ENCODE results near the gene CHTOP.
"Not testable (repeated sequence)": the region's sequence is repeated elsewhere in the genome, so short reads cannot be mapped to it uniquely, and the experiment has no call there.

Gene CHTOP

DNA sequence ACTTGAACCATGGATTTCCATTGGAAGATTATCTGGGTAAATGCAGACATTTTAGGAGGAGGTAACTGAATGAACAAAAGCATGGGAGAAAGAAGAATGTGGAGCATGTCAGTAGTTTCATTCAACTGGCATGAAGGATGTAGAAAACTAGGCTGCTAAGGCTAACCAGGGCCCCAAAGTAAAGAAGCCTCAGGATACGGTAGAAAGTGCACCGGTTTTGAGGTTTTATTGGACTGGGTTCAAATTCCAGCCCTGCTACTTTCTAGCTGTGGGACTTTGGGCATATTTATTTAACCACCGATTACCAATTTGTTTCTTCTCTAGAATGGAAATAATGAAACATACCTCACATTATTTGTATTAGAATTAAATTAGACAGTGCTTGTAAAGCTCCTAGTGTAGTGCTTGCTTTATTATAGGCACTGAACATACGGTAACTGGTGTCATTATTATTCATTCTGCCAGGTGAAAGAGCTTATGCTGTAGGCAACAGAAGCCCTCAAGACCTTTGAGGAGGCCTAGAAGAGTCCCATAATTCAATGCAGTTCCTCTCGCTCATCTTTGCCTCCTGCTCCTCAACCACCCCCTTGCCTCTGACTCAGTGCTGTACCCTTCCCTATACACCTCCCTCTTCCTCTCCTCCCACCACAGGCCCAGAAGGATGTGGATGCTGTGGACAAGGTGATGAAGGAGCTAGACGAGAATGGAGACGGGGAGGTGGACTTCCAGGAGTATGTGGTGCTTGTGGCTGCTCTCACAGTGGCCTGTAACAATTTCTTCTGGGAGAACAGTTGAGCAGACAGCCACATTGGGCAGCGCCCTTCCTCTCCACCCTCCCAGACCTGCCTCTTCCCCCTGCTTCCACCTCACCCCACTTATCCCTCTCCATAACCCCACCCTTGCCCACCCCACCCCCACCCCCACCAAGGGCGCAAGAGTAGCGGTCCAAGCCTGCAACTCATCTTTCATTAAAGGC, 2.5 kb upstream of the CHTOP start:
- no peak for DNase-seq (ENCODE audit: low read depth in 1 of 2, low spot score in 1 of 2)

DNA sequence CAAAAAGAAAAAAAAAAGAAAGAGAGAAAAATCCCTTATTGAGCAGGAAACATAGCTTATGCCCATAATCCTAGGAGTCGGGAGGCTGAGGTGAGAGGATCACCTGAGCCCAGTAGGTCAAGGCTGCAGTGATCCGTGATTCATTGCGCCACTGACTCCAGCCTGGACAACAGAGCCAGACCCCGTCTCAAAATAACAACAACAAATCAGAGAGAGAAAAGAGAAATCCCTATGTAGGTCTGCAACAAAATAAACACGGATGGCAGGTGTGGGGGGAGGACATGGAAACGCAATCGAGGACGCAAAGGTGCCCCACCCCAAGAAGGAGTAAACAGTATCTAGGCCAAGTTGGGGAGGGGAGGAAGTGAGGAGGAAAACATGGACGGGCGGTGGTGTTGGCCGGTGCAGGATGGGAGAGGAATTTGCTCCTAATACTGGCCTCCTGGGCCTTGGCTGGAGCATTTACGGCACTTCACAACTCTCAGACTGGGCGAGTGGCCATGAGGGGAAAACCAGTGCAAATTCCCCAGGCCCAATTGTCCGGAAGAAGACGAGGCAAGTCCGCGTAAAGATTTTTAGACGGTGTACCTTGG, 609 bp upstream of the CHTOP start:
- no peak for DNase-seq (ENCODE audit: low read depth in 1 of 2, low spot score in 1 of 2)

DNA sequence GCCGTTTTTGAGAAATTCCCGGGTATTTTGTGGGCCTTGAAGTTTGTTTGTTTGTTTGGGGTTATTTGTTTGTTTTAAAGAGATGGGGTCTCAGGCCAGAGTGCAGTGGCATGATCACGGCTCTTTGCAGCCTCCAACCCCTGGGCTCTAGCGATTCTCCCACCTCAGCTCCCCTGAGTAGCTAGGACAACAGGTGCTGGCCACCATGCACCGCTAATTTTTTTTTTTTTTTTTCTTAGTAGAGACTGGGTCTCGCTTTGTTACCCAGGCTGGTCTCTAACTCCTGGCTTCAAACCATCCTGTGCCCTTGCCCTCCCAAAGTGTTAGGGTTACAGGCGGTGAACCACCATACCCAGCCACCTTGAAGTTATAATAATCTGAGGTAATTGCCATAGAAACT, 2.0 kb downstream of the CHTOP start:
- no peak for DNase-seq (ENCODE audit: low read depth in 1 of 2, low spot score in 1 of 2)

DNA sequence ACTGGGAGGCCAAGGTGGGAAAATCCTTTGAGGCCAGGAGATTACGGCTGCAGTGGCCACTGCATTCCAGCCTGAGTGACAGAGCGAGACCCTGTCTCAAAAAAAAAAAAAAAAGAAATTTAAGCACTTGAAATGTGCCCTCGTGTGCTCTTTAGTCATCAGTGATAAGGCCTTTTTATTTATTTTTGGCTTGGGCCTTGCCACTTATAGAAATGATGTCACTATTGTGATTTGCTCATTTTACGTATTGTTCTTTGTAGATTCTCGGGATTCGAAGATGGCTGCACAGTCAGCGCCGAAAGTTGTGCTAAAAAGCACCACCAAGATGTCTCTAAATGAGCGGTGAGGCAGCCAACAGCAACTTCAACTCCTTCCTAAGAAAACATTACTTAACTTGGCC, 2.4 kb downstream of the CHTOP start:
- DNase-seq (ENCODE audit: low read depth in 1 of 2, low spot score in 1 of 2) = no peak

DNA sequence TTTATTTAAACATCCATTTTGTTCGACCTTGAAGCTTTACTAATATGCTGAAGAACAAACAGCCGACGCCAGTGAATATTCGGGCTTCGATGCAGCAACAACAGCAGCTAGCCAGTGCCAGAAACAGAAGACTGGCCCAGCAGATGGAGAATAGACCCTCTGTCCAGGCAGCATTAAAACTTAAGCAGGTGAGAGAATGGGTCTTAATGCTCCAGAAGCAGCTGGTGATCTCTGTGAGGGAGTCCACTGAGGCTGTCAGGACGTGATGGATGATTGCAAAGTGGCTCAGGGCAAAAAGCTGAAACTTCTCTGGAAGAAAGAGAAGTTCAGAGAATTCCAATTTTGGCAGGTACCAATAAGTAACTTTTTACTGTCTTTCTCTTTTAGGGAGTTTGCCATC, 4.4 kb downstream of the CHTOP start:
- no peak for DNase-seq (ENCODE audit: low read depth in 1 of 2, low spot score in 1 of 2)

DNA sequence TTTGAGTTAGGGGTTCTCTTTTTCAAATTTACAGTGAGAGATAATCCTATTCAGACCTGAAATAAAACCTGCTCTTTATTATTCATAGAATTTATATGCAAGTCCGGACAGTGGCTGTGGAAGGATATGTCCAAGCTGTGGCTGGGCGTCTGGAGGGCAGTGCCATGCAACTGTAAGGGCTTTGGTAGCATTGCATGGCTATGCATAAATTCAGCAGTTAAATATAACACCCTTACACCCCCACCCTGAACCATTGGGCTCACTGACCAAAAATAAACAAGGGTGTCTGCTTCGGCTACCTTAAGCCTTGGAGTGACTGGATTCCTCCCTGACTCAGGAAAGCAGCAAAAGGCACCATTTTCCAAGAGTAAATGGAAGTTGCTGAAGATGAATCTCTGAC, 5.4 kb downstream of the CHTOP start:
- no peak for DNase-seq (ENCODE audit: low read depth in 1 of 2, low spot score in 1 of 2)

DNA sequence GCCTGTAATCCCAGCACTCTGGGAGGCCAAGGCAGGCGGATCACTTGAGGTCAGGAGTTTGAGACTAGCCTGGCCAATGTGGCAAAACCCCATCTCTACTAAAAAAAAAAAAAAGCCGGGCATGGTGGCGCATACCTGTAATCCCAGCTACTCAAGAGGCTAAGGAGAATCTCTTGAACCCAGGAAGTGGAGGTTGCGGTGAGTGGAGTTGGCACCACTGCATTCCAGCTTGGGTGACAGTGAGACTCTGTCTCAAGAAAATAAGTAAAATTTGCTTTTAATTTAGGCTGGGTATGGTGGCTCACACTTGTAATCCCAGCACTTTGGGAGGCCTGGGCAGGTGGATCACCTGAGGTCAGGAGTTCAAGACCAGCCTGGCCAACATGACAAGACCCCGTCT, 6.3 kb downstream of the CHTOP start:
- DNase-seq (ENCODE audit: low read depth in 1 of 2, low spot score in 1 of 2) = not testable (repeated sequence)

DNA sequence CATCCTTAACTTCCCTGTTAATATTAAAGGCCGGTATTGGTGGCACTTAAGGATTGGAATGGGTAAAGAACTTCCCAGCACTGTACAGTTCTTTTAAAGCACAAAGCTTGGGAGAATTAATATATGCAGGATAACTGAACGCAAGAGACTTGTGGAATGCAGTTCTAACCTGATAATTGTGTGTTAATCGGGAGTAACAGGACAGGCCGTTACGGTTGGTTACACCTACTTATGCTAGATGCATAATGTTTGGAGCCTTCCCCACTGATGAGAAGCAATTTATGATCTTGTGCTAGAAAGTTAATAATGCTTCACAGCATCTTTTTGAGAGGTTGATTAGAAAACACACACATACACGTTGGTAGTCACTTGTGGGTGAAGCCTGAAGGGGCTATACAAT, 7.0 kb downstream of the CHTOP start:
- no peak for DNase-seq (ENCODE audit: low read depth in 1 of 2, low spot score in 1 of 2)

DNA sequence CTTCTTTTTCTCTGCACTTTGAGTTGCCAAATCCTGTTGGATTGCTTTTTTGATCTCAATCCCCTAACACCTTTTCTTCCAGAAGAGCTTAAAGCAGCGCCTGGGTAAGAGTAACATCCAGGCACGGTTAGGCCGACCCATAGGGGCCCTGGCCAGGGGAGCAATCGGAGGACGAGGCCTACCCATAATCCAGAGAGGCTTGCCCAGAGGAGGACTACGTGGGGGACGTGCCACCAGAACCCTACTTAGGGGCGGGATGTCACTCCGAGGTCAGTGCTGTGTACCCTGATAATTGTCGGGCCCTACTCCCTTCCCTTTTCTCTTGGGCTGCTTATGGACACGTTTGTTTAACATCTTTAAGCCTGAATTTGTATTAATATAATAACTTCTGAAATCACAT, 8.3 kb downstream of the CHTOP start:
- DNase-seq (ENCODE audit: low read depth in 1 of 2, low spot score in 1 of 2) = no peak

DNA sequence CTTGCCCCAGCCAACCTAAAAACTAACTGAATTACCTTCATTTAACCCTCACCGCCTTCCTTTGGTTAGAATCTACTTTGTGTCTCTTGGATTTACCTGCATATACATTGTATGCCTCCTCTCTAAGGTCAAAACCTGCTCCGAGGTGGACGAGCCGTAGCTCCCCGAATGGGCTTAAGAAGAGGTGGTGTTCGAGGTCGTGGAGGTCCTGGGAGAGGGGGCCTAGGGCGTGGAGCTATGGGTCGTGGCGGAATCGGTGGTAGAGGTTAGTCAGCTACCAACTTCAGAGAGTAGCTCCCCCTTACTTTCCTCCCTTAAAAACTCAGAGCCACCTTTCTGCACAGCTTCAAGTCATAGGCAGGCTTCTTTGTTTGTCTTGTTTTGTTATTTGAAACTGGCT, 9.2 kb downstream of the CHTOP start:
- DNase-seq (ENCODE audit: low read depth in 1 of 2, low spot score in 1 of 2) = no peak

DNA sequence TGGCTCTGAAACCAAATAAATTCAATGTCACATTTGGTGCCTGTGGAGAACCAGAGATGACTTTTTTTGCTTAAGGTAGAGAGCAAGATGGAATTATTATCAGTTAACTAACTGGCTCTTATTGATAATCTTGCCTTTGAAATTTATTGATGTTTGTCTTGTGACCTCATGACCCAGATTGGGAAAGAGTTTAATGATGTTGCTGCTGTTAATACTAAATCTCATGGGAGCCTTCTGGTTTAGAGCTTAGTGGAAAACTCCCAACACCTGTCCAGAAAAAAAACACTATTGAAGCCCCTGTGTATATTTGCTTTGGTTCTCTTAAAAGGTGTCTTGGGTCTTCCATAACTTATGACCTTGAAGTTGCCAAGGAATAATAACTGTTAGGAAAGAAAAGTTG, 9.9 kb downstream of the CHTOP start:
- no peak for DNase-seq (ENCODE audit: low read depth in 1 of 2, low spot score in 1 of 2)

DNA sequence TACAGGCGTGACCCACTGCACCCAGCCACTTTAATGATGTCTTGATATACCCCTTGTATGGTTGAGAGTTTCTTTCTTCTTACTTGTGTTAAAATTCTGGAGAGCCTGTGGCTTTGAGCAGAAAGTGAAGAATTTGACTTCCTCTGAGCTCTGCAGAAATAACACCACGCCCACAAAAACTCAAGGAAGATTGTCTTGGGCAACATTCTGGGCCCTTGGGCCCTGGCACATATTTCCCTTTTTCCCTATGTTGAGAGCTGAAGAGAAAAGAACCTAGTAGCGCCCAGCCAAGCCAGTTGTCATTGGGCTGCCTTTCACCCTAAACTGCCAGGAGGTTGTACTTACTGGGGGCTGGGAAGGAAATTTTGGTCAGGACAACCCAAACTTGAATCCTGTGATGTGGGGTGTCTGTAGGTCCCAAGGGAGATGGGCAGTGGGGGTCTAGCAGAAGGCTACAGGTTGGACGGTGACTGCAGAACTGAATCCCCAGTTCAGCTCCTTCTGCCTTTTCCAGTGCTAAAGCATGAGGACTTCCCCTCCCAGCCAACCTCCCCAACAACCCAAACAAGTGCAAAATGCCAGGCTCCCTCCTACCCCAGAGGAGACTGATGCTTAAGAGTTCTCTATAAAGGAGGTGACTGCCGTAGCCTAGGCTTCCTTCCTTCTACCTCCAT, 12.9 kb downstream of the CHTOP start:
- DNase-seq (ENCODE audit: low read depth in 1 of 2, low spot score in 1 of 2) = no peak

DNA sequence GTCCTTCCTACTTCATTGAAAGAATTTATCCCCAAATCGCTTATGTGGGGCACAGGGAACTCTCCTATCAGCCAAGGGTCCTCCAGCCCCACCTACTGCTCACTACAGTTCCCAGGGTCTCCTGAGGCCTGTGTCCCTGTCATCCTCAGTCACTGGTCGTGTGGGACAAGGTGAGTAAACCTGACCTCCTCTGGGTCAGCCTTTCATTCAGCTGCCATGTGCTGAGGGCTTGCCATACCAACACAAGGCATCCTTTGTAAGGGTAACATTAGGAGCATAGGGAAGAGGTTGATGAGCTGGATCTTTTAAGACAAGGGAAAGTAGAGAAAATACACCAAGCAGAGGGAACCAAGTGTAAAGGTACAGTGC, 13.5 kb downstream of the CHTOP start:
- DNase-seq (ENCODE audit: low read depth in 1 of 2, low spot score in 1 of 2) = no peak

DNA sequence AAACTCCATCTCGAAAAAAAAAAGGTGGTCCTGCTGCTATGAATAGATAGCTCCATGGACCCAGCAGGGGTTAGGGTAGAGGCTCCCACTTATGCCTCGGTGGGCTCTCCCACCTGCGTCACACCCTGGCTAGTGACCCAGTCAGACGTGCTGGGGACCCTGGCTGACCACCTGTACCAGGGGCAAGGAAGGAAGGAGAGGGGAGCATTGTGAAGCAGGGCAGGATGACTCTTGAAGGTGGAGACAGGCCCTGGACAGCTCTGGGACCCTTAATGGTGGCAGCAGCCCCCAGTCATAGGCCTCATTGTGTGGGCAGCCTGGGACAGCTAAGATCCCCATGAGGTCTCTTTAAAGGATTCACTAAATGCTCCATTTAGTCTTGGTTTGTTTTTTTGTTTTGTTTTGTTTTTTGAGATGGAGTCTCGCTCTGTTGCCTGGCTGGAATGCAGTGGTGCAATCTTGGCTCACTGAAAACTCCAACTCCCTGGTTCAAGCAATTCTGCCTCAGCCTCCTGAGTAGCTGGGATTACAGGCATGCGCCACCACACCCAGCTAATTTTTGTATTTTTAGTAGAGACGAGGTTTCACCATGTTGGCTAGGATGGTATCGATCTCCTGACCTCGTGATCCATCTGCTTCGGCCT, 14.3 kb downstream of the CHTOP start:
- no peak for DNase-seq (ENCODE audit: low read depth in 1 of 2, low spot score in 1 of 2)

DNA sequence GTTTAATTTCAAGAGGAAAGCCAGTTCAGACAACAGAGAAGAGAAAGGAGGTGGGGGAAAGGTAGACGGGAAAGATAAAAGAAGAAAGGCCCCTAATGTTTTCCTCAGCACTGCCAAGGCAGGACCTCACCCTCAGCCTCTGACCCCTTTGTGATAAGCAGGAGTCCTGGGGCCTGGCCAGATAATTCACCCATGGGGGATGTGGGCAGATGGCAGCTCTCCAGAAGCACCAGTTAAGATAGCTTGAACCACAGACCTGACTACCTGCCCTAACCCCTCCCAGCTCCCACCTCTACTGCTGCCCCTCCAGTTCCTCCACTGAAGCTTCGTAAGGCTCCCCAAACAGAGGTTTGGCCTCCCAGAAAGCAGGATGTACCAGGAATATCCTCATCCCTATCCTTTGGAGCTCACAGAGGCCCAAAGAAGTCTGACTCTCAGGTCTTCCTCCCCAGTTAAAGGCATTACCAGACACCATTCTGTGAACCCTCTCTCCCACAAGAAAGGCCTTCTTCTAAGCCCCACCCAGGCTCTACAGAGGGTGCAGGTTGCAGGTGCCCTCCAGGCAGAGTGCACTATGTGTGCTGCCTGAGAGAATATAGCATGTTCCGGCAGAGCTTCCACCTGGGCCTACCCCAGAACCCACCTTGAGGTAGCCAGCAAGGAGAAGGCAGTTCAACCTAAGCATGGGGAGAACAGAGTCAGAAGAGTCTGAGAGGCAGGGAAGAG, 15.4 kb downstream of the CHTOP start:
- no peak for DNase-seq (ENCODE audit: low read depth in 1 of 2, low spot score in 1 of 2)

DNA sequence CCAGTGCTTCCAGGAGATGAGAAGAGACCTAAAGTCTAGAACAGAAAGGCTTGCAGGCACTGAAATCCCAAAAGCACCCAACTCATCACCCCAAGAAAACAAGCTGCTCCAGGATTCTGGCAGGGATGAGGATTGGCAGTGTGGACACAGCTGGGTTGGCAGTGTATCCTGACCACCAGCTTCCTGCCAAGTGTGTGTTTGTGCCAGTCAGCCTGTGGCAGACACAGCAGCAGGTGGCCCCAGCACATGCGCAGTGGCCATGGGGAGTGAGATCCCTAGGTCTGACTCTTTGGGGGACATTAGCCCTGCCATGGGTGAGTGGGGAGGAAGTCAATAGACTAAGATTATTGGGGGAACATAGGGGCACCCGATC, 16.0 kb downstream of the CHTOP start:
- DNase-seq (ENCODE audit: low read depth in 1 of 2, low spot score in 1 of 2) = no peak

DNA sequence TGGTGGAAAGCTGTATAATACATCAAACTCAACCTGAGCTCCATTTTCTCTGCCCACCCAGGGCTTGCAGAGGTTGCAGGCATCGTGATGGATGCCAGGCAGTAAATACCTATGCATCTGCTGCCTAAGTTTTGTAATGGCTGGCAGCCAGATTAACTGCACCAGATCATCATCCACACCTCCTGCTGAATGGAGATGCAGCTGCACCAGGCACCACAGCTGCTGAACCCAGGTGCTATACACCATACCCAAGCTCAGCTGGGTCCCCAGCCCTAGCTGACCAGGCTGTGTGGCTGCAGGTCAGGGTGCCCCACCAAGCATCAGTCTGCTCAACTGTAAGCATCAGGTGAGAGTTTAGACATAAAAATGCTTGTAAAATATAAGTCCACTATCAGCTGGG, 17.9 kb downstream of the CHTOP start:
- no peak for DNase-seq (ENCODE audit: low read depth in 1 of 2, low spot score in 1 of 2)

DNA sequence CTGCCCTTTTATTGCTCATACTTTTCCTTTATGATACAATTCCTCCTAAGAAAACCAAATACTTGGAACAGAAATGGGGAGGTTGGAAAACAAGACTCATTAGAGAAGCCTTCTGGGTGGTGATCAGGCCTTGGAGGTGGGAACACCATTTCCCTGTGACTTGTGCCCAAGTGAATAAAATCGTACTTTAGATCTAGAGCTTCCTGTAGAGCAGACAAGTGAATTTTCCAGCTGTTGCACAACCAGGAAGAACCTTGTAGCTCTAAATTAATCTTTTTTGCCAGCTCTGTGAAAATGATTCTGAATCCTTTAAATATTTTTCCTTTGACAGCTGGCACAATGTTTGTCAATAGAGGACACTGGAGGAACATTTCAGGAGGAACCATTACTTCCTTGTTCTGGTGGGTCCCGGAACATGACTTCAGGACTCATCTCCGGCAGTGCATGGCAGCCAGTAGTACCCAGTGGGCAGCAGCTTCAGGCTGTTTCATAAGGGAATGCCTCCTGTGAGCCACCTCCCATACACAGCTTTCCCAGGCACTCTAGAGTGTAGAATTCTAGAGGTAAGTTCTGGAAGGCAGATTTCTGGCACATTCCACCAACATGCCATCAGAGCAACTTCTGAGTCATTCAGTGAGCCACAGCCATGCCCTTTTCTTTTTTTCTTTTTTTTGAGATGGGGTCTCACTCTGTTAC, 19.1 kb downstream of the CHTOP start:
- DNase-seq (ENCODE audit: low read depth in 1 of 2, low spot score in 1 of 2) = no peak

DNA sequence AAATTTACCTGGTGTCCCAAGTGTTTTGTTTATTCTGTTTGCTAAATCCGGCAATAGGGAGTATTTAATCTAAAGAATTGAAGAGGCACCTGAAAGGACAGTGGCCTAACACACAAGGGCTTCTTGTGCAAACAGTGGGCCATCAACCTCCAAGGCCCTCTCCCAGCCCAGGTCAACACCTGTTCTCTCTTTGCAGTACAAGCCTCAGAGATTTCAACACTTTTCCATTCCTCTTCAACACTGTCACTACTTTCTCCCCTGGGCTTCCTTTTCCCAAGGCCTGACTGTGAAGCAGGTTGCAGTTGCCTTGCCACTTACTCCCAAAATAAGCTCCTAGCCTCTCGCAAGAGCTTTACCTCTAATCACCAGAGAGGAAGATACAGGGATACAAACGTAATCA, 21.5 kb downstream of the CHTOP start:
- no peak for DNase-seq (ENCODE audit: low read depth in 1 of 2, low spot score in 1 of 2)

DNA sequence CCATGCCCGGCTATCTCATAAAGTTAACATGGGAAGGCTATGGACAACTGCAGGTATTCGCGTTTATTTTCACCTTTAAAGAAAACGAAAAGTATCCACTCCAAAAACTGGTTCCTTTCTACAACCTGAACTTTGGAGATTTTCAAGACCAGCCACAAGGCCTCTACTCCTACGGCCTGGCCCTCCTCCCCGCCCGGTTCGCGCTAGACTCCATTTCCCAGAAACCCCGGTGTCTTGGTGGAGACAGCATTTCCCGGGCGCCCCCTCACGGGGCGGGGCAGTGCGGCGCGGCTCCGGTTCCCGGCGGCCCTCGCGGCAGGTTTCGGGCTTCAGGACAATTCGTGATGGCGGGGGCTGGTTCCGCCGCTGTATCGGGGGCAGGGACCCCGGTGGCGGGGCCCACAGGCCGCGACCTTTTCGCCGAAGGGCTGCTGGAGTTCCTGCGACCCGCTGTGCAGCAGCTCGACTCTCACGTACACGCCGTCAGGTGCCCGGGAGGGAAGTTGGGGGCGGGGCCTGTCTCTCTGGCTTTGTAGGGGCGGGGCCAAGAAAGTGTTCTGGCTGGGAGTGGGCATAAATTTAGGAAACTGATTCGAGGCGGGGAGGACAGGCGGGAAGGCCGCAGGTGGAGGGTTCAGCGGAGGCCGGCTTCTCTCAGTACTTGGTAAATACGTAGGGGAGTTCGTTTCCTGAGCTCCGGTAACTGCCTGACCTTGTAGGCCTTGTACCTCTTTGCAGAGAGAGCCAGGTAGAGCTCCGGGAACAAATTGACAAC, 24.7 kb downstream of the CHTOP start, which contains the start of gene SNAPIN:
Gene SNAPIN, plus strand, starts transcription at position 304 of the 775 bp plus-strand sequence. Its CDS starts 41 bp downstream, at position 345.
- peak; percentile 77 to 82 for DNase-seq (ENCODE audit: low read depth in 1 of 2, low spot score in 1 of 2)
